ENCODE measurements around the gene NCOA6.
"Not testable (repeated sequence)": the region's sequence is repeated elsewhere in the genome, so short reads cannot be mapped to it uniquely, and the experiment has no call there.

Gene NCOA6

DNA sequence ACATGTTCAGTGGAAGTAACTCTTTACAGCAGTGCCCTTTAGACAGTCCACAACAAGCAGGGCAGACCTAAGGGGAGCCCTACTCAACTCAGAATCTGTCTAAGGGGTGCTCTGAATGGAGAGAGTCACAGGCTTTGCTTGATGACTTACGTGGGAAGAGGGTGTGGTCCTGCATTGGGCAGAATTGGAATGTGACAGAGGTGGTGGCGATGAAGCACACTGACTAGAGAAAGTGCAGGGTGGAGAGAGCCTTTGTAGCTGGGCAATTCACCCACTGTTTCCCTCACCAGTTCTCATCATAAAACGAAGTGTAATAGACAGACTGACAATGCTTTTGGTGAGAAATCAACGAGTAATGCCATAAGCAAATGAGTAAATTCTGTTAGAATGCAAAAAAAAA lies 110.1 kb downstream of the NCOA6 start:
- H3K9me3 ChIP-seq (ENCODE audit: control insufficient read depth, insufficient read depth, low read length): no peaks in the 10 kb centered on the region
- peaks cover 1% of the 10 kb centered on the region for H3K4me1 ChIP-seq (ENCODE audit: control insufficient read depth, insufficient read depth, low read length)
- H3K36me3 ChIP-seq (ENCODE audit: control insufficient read depth, insufficient read depth, low read length): peaks cover 2% of the 10 kb centered on the region
- H3K27me3 ChIP-seq (ENCODE audit: control insufficient read depth, insufficient read depth, low read length): peaks cover 10% of the 10 kb centered on the region
- H3K4me3 ChIP-seq (ENCODE audit: low read depth, low read length): no peak overlapping the region
- no peak overlapping the region for H3K9ac ChIP-seq (ENCODE audit: low read depth, low read length)

DNA sequence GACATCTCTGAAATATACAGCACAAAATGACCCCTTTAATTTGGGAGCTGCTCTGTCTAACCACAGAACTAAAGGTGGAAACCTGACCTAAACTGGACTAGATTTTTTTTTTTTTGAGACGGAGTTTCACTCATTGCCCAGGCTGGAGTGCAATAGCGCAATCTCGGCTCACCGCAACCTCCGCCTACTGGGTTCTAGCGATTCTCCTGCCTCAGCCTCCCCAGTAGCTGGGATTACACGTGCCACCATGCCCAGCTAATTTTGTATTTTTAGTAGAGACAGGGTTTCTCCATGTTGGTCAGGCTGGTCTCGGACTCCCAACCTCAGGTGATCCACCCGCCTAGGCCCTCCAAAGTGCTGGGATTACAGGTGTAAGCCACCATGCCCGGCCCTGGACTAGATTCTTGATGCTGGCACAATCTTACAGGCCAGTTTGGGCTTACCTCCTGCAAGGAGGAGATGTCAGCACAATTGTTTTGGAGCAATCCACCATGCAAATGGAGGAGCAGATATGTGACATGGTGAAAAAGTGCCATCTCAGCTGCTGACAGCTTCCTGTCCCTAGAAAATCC lies 111.4 kb downstream of the NCOA6 start:
- H3K9ac ChIP-seq (ENCODE audit: low read depth, low read length); H3K4me3 ChIP-seq (ENCODE audit: low read depth, low read length); H3K36me3 ChIP-seq (ENCODE audit: control insufficient read depth, insufficient read depth, low read length); H3K9me3 ChIP-seq (ENCODE audit: control insufficient read depth, insufficient read depth, low read length); H3K4me1 ChIP-seq (ENCODE audit: control insufficient read depth, insufficient read depth, low read length): not testable (repeated sequence)
- H3K27me3 ChIP-seq (ENCODE audit: control insufficient read depth, insufficient read depth, low read length): peaks cover 13% of the 10 kb centered on the region

DNA sequence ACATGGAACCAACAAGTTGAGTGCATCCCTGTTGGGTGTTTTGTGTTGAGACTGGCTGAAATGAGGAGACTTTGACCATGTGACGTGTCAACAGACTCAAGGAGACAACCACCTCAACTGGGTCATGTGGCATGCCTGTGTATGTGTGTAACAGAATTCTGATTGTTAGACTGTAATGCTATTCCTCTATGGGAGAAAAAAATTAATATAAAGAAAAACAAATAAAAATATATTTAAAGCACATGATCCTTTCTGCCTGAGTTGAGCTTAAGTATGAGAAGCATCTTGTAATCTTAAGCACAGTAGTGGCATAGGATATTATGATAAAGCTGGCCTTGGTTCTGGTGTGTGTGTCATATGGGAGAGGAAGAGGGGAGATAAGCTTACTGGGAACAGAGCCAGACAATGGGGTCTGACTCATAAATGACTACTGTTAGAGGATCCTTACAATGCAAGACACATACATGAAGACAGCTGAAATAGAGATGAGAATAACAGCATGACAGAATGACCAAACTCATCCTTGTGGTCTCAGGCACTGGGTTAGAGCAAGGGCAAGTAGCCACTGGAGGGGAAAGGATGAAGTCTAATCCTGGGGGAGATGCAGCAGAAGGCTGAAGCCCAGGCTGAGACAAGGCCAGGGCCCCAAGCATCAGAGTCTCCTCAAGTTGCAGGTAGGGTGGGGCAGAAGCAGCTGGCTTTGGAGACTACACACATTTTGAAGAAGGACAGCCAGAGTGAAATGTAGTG lies 112.1 kb downstream of the NCOA6 start:
- H3K4me3 ChIP-seq (ENCODE audit: low read depth, low read length): no peak overlapping the region
- peaks cover 13% of the 10 kb centered on the region for H3K27me3 ChIP-seq (ENCODE audit: control insufficient read depth, insufficient read depth, low read length)
- H3K4me1 ChIP-seq (ENCODE audit: control insufficient read depth, insufficient read depth, low read length): peaks cover 3% of the 10 kb centered on the region
- peaks cover 3% of the 10 kb centered on the region for H3K36me3 ChIP-seq (ENCODE audit: control insufficient read depth, insufficient read depth, low read length)
- H3K9me3 ChIP-seq (ENCODE audit: control insufficient read depth, insufficient read depth, low read length): no peaks in the 10 kb centered on the region
- H3K9ac ChIP-seq (ENCODE audit: low read depth, low read length): no peak overlapping the region

DNA sequence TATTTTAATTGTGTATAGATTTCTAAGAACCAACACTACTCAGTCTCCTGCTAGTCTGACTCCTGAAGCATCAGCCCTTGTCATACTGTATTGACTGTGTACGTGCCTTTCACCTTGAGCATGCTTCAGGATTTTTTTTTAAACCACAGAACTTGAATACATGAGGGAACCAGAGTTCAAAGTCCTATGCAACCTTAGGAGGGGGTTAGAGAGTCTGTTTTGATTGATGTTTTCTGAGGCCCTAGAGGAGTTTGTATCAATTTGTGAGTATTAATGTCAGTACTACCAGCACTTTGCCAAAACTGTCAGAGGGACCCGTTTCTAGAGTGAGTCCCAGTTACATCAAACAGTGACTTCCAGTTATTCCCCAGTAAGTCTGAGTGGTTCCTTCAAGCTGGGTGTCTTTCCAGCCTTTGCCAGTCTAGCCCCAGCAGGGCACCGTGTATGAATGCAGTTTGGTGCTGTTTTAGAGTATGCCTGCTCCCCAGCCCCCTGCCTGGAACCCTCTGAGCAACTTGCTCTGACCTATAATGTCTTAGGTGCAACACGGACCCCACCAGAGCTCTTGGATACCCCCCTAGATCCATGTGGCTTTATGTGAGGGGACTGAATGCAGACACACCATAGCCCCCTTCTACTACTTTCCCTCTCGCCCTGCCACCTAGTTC lies 112.8 kb downstream of the NCOA6 start:
- peaks cover 13% of the 10 kb centered on the region for H3K27me3 ChIP-seq (ENCODE audit: control insufficient read depth, insufficient read depth, low read length)
- no peaks in the 10 kb centered on the region for H3K9me3 ChIP-seq (ENCODE audit: control insufficient read depth, insufficient read depth, low read length)
- H3K36me3 ChIP-seq (ENCODE audit: control insufficient read depth, insufficient read depth, low read length): peaks cover 3% of the 10 kb centered on the region
- H3K4me1 ChIP-seq (ENCODE audit: control insufficient read depth, insufficient read depth, low read length): peaks cover 6% of the 10 kb centered on the region
- H3K9ac ChIP-seq (ENCODE audit: low read depth, low read length): no peak overlapping the region
- no peak overlapping the region for H3K4me3 ChIP-seq (ENCODE audit: low read depth, low read length)

DNA sequence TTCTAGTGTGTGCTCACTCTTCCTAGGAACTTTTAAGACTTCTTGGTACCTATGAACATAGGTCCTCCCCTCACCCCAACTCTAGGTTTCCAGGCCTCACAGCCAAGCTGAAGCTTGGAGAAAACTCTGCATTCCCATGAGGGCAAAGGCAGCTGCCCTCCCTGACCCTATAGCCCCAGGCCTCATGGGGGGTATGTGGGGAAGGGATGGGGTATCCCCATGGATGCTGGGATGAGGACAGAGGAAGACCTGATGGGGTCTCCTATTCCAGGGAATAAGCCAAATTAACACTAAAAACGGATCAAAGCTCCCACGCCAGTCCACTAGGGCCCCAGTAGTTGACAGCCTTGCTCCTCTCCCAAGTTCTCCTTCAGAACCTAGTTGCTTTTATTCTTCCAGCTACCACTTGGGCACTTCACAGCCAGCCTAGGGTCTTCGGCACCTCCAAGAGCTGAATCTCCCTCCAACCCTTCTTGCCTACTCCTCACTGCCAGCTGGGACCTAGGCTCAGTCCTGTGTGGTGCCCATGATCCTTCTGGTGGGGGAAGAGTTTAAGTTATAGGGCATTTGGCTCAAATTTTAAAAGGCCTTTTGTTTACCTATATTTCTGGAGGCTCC lies 113.5 kb downstream of the NCOA6 start:
- Histone ChIP-seq H3K4me1 (ENCODE audit: control insufficient read depth, insufficient read depth, low read length) (peaks cover 6% of the 10 kb centered on the region), H3K9me3 (ENCODE audit: control insufficient read depth, insufficient read depth, low read length) (no peaks in the 10 kb centered on the region), H3K36me3 (ENCODE audit: control insufficient read depth, insufficient read depth, low read length) (peaks cover 3% of the 10 kb centered on the region), H3K9ac (ENCODE audit: low read depth, low read length) (no peak overlapping the region), H3K27me3 (ENCODE audit: control insufficient read depth, insufficient read depth, low read length) (peaks cover 13% of the 10 kb centered on the region), H3K4me3 (ENCODE audit: low read depth, low read length) (no peak overlapping the region)

DNA sequence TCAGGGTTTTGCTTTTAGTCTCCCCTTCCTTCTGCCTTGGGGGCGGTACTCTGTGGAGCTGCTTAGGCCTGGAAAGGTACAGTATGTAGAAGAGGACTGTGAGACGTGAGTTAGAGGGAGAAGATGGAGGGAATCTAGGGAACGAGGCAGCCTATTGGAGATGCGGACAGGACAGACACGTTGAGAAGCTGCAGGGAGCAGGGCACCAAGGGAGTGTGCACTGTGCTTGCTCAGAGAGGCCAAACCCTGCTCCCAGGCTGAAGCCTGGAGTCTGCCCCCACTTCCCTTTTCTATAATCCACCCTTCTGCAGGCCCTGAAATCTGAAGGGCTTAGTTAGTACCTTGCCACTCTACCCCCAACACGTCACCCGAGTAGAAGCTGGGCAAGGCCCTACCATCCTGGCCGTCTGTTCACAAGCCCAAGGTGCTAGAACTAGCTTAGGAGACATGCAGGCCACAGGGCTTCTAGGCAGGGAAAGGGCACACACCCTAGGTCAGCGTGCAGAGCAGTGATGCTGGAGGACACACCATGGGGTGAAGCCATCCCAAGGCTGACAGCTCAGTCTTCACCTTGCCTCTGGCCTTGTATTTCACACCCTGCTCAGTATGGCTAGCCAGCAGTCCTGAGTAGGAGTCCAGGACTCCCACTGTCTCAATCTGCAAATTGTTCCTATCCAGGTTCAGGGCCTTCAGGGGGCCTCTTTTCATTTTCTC lies 114.4 kb downstream of the NCOA6 start:
- peaks cover 6% of the 10 kb centered on the region for H3K4me1 ChIP-seq (ENCODE audit: control insufficient read depth, insufficient read depth, low read length)
- H3K36me3 ChIP-seq (ENCODE audit: control insufficient read depth, insufficient read depth, low read length): peaks cover 3% of the 10 kb centered on the region
- H3K4me3 ChIP-seq (ENCODE audit: low read depth, low read length): no peak overlapping the region
- no peak overlapping the region for H3K9ac ChIP-seq (ENCODE audit: low read depth, low read length)
- H3K9me3 ChIP-seq (ENCODE audit: control insufficient read depth, insufficient read depth, low read length): no peaks in the 10 kb centered on the region
- H3K27me3 ChIP-seq (ENCODE audit: control insufficient read depth, insufficient read depth, low read length): peaks cover 13% of the 10 kb centered on the region

DNA sequence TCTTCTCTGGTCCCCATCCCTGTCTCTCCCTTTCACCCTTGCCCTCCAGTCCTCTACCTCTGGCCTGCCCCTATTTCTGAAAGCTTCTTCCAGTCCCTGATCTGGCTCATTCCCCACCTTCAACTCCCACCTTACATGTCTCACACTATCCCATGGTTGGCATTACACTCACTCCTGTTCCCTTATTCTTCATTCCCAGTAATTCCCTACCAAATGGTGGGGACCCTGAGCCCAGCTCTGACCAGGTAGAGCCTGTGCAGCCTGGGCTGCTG lies 114.9 kb downstream of the NCOA6 start:
- H3K9me3 ChIP-seq (ENCODE audit: control insufficient read depth, insufficient read depth, low read length): no peaks in the 10 kb centered on the region
- H3K4me3 ChIP-seq (ENCODE audit: low read depth, low read length): peak overlapping the region; percentile 82
- peak overlapping the region; percentile 41 for H3K9ac ChIP-seq (ENCODE audit: low read depth, low read length)
- H3K27me3 ChIP-seq (ENCODE audit: control insufficient read depth, insufficient read depth, low read length): peaks cover 13% of the 10 kb centered on the region
- peaks cover 3% of the 10 kb centered on the region for H3K36me3 ChIP-seq (ENCODE audit: control insufficient read depth, insufficient read depth, low read length)
- H3K4me1 ChIP-seq (ENCODE audit: control insufficient read depth, insufficient read depth, low read length): peaks cover 6% of the 10 kb centered on the region

DNA sequence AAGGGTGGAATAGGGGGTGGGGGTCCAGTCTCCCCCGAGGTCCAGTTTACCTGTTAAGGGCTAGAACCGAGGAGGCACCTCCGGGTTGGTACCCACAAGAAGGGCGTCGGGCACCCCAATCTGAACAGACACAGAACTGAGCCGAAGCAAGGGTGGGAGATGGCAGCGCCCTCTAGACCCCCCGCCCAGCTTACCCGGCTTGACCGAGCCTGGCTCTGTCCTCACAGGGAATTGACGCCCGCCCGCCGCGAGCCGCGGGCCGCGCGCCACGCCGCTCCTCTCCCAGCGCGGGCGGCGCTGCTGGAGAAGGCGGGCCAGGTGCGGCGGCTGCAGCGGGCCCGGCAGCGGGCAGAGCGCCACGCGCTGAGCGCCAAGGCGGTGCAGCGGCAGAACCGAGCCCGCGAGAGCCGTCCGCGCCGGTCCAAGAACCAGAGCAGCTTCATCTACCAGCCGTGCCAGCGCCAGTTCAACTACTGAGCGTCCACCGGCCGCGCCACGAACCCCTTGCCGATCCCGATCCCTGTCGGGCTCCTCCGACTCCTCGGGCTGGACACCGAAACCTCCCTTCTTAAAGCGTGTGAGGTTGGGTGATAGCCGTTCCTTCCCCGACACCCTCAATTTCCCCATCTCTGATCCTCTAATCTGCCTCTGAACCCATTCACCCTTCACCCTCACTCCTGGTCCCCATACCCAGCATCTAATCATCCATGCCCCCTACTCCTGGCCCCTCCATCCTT lies 115.5 kb downstream of the NCOA6 start:
- Histone ChIP-seq H3K9me3 (ENCODE audit: control insufficient read depth, insufficient read depth, low read length) (no peaks in the 10 kb centered on the region), H3K4me1 (ENCODE audit: control insufficient read depth, insufficient read depth, low read length) (peaks cover 11% of the 10 kb centered on the region), H3K36me3 (ENCODE audit: control insufficient read depth, insufficient read depth, low read length) (peaks cover 3% of the 10 kb centered on the region), H3K4me3 (ENCODE audit: low read depth, low read length) (peak overlapping the region; percentile 82), H3K27me3 (ENCODE audit: control insufficient read depth, insufficient read depth, low read length) (peaks cover 13% of the 10 kb centered on the region), H3K9ac (ENCODE audit: low read depth, low read length) (peak overlapping the region; percentile 70)

DNA sequence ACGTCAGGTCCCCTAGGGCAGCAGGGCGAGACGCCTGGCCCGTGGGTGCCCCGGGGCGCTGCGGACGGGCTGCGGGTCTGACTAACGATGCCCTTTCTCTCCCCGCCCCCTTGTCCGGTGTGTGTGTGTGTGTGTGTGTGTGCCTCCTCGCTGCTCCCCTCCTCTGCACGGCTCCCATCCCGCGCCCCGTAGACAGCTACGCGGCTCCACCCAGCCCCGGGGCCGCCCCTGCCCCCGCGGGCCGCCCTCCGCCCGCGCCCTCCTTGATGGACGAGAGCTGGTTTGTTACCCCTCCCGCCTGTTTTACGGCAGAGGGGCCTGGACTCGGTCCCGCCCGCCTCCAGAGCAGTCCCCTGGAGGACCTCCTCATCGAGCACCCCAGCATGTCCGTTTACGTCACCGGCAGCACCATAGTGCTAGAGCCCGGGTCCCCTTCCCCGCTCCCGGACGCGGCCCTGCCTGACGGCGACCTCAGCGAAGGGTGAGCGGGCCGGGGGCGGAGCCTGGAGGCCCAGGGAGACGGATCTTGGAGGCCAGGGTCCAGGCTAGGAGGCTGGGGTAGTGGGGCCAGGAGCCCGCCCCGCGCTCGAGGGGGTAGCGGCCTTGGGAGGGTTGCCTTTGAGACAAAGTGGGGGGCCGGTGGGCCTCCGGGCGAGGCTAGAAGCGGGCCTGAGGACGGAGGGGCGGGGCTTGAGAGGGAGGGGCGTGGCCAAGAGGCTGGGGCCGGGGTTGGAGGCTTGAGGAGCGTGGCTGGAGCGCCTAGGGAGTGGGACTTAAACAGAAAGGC lies 116.2 kb downstream of the NCOA6 start:
- peak overlapping the region; percentile 82 for H3K4me3 ChIP-seq (ENCODE audit: low read depth, low read length)
- H3K27me3 ChIP-seq (ENCODE audit: control insufficient read depth, insufficient read depth, low read length): peaks cover 13% of the 10 kb centered on the region
- no peaks in the 10 kb centered on the region for H3K9me3 ChIP-seq (ENCODE audit: control insufficient read depth, insufficient read depth, low read length)
- peak overlapping the region; percentile 70 for H3K9ac ChIP-seq (ENCODE audit: low read depth, low read length)
- H3K4me1 ChIP-seq (ENCODE audit: control insufficient read depth, insufficient read depth, low read length): peaks cover 14% of the 10 kb centered on the region
- peaks cover 3% of the 10 kb centered on the region for H3K36me3 ChIP-seq (ENCODE audit: control insufficient read depth, insufficient read depth, low read length)

DNA sequence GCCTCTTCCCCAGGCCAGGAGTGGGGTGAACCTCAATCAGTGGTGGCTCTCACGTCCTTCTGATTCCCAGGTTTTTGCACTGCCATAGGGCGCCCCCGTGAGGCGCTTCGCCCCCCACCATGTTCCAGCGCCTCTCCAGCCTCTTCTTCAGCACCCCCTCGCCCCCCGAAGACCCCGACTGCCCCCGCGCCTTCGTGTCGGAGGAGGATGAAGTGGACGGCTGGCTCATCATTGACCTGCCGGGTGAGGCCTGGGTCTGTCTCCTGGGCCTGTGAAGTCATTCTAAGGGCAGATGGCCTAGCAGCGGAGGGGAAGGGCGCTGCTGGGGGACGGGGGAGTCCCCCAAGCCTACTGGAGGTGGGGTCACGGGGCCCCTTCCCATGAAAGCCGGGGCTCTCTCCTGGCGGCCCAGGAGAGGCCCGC lies 116.8 kb downstream of the NCOA6 start:
- H3K36me3 ChIP-seq (ENCODE audit: control insufficient read depth, insufficient read depth, low read length): peaks cover 3% of the 10 kb centered on the region
- H3K9me3 ChIP-seq (ENCODE audit: control insufficient read depth, insufficient read depth, low read length): no peaks in the 10 kb centered on the region
- peaks cover 14% of the 10 kb centered on the region for H3K4me1 ChIP-seq (ENCODE audit: control insufficient read depth, insufficient read depth, low read length)
- peaks cover 13% of the 10 kb centered on the region for H3K27me3 ChIP-seq (ENCODE audit: control insufficient read depth, insufficient read depth, low read length)
- peak overlapping the region; percentile 82 for H3K4me3 ChIP-seq (ENCODE audit: low read depth, low read length)
- peak overlapping the region; percentile 70 for H3K9ac ChIP-seq (ENCODE audit: low read depth, low read length)
